Trophoblast cell (in vitro differentiated cells and primary cell): ENCODE measurements around the gene SRGAP3. TPM values are rescaled to one million over a fixed set of nuclear protein-coding genes. Genes with fewer than 3 reads are reported as not detected.
A peak's percentile ranks its signal among the peaks of the same experiment; 100 is the strongest.

Experiments used
- DNase-seq, 2 donors: peaks; one replicate each; pipeline ENCODE4 v3.0.0-alpha.2; 2016
- H2AFZ ChIP-seq: 2 replicates; pipeline ENCODE4 v1.6.1; 2013; ENCODE audit warnings: low read length, moderate library complexity, mild to moderate bottlenecking; ENCODE audit not compliant: insufficient read depth, poor library complexity
- H2AK5ac ChIP-seq: 2 replicates; pipeline ENCODE4 v1.6.1; 2013; ENCODE audit warnings: mild to moderate bottlenecking, low read length
- H2BK120ac ChIP-seq: 2 replicates; pipeline ENCODE4 v1.6.1; 2013; ENCODE audit warnings: low read length, mild to moderate bottlenecking, moderate library complexity; ENCODE audit not compliant: insufficient read depth, poor library complexity
- H2BK12ac ChIP-seq: 2 replicates; pipeline ENCODE4 v1.6.1; 2013; ENCODE audit warnings: mild to moderate bottlenecking, low read length, moderate library complexity
- H2BK5ac ChIP-seq: 2 replicates; pipeline ENCODE4 v1.6.1; 2013; ENCODE audit warnings: low read length, low read depth, moderate library complexity, mild to moderate bottlenecking; ENCODE audit not compliant: poor library complexity
- H3K14ac ChIP-seq: 2 replicates; pipeline ENCODE4 v1.6.1; 2013; ENCODE audit warnings: mild to moderate bottlenecking, low read length
- H3K18ac ChIP-seq: 2 replicates; pipeline ENCODE4 v1.6.1; 2013; ENCODE audit warnings: mild to moderate bottlenecking, low read length
- H3K23ac ChIP-seq: 2 replicates; pipeline ENCODE4 v1.6.1; 2013; ENCODE audit warnings: low read length
- H3K27ac ChIP-seq: 2 replicates; pipeline ENCODE4 v1.5.1; 2013; ENCODE audit warnings: low read depth, mild to moderate bottlenecking, inconsistent platforms, low read length, moderate library complexity
- H3K27me3 ChIP-seq: 2 replicates; pipeline ENCODE4 v1.6.1; 2013; ENCODE audit warnings: inconsistent platforms, mild to moderate bottlenecking, low read length, moderate library complexity; ENCODE audit not compliant: insufficient read depth
- H3K36me3 ChIP-seq, 2 experiments: 1 replicate in 1 of 2; 2 replicates in 1 of 2; pipeline ENCODE4 v1.6.1; 2013; ENCODE audit warnings: low read length in 2 of 2, mild to moderate bottlenecking in 2 of 2, moderate library complexity in 1 of 2; ENCODE audit not compliant: insufficient read depth in 2 of 2, control insufficient read depth in 1 of 2
- H3K4ac ChIP-seq: 2 replicates; pipeline ENCODE4 v1.6.1; 2013; ENCODE audit warnings: low read depth, mild to moderate bottlenecking, low read length, moderate library complexity
- H3K4me1 ChIP-seq, 2 experiments: 1 replicate in 1 of 2; 2 replicates in 1 of 2; pipeline ENCODE4 v1.6.1; 2013; ENCODE audit warnings: low read length in 2 of 2, mild to moderate bottlenecking in 2 of 2, moderate library complexity in 1 of 2; ENCODE audit not compliant: insufficient read depth in 2 of 2, control insufficient read depth in 1 of 2
- H3K4me2 ChIP-seq: 2 replicates; pipeline ENCODE4 v1.6.1; 2013; ENCODE audit warnings: inconsistent platforms, mild to moderate bottlenecking, low read length, moderate library complexity
- H3K4me3 ChIP-seq: 2 replicates; pipeline ENCODE4 v1.5.1; 2013; ENCODE audit warnings: mild to moderate bottlenecking, low read depth, low read length, inconsistent platforms
- H3K79me1 ChIP-seq: one replicate; pipeline ENCODE4 v1.6.1; 2013; ENCODE audit warnings: low read length
- H3K79me2 ChIP-seq: 2 replicates; pipeline ENCODE4 v1.6.1; 2013; ENCODE audit warnings: low read length, mild to moderate bottlenecking; ENCODE audit not compliant: control insufficient read depth, insufficient read depth, poor library complexity
- H3K9ac ChIP-seq: 2 replicates; pipeline ENCODE4 v1.6.1; 2013; ENCODE audit warnings: mild to moderate bottlenecking, low read length
- H3K9me3 ChIP-seq: 2 replicates; pipeline ENCODE4 v1.6.1; 2013; ENCODE audit warnings: low read depth, mild to moderate bottlenecking, control low read depth, inconsistent platforms, low read length; ENCODE audit not compliant: insufficient read depth
- H4K12ac ChIP-seq: 2 replicates; pipeline ENCODE4 v1.6.1; 2013; ENCODE audit warnings: low read depth, mild to moderate bottlenecking, low read length, moderate library complexity
- H4K8ac ChIP-seq: 2 replicates; pipeline ENCODE4 v1.6.1; 2013; ENCODE audit warnings: low read depth, mild to moderate bottlenecking, low read length, moderate library complexity
- H4K91ac ChIP-seq: one replicate; pipeline ENCODE4 v1.6.1; 2013; ENCODE audit warnings: low read depth, mild to moderate bottlenecking, low read length, moderate library complexity
- WGBS: extraction: QIAGEN DNeasy Blood & Tissue Kit; methylation state at CpG from one replicate; pipeline ENCODE4 v1.1.7; 2013; ENCODE audit warnings: missing lambda C conversion rate; ENCODE audit not compliant: insufficient read length, insufficient coverage; ENCODE audit errors: extremely low coverage; 5-methylcytosine and 5-hydroxymethylcytosine counted together
- polyA plus RNA-seq: library from polyadenylated mRNA; stranded (reverse); fragments of 200-250 nt; gene quantifications from 2 replicates; pipeline ENCODE4 v1.2.3, GENCODE V29; 2013

Gene SRGAP3
- 2.7 and 3.0 TPM in 2 replicates for polyA plus RNA-seq

DNA sequence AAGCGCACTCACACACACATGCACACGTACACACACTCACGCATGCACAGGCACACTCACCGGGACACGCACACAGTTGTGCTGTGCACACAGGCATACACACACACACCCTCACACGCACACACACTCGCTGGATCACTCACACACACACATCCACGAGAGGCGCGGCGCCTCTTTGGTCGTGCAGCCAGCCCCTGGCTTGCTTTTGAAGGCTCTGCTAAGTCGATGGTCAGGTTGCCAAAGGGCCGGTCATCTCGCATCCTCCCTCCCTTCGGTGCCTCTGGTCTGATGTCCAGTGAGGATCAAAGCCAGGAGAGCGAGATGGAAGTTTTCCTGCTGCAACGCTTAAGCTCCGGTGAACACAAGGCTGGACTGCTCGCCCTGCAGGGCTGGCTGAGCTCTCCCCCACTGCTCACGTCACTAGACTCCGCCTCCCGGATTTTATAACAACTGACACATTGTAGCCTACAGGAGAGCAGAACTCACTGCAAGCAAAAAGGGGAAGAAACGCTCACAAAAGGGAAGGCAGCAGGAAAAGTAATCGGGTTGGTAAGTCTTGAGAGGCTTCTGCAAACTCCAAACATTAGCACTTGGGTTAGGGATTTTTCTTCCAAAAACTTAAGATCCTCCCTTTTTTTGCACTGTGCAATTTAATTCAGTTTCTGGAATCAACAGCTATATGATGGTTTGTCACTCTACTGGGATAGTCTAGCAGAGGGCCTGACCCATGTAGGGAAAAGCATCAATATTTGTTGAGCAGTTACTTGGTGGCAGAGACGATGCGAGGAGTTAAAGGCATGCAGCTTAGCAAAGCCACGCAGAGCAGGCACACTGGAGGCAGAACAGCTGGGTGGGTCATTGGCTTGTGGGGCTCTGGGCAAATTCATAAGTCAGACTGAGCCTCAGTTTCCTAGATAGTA lies at the start of gene SRGAP3:
TSS of gene SRGAP3 (minus strand) at position 374 of the 920 bp plus-strand sequence. CDS start 695 bp downstream, outside the sequence.
- Histone ChIP-seq H4K12ac (no peak within 1 kb of the TSS), H3K9ac (no peak within 1 kb of the TSS), H4K8ac (no peak within 1 kb of the TSS), H3K4me1 (peaks cover 7 to 8% of the 10 kb centered on the region in 2 experiments), H2BK120ac (no peak within 1 kb of the TSS), H3K36me3 (no peaks in the 10 kb centered on the region), H3K9me3 (no peaks in the 10 kb centered on the region), H3K14ac (no peak within 1 kb of the TSS), H2BK12ac (no peak within 1 kb of the TSS), H3K23ac (no peak within 1 kb of the TSS), H3K4me3 (peak within 1 kb of the TSS; percentile 52), H3K18ac (no peak within 1 kb of the TSS), H2AFZ (peak within 1 kb of the TSS; percentile 34), H3K4ac (no peak within 1 kb of the TSS), H3K27me3 (no peaks in the 10 kb centered on the region), H4K91ac (no peak within 1 kb of the TSS), H3K4me2 (peak within 1 kb of the TSS; percentile 67), H3K27ac (no peak within 1 kb of the TSS), H2BK5ac (no peak within 1 kb of the TSS), H3K79me1 (peaks cover 1% of the 10 kb centered on the region), H2AK5ac (no peak within 1 kb of the TSS), H3K79me2 (no peaks in the 10 kb centered on the region)
- no CpG with 5 or more reads among the region's 28 CpGs for WGBS
- DNase-seq: peak; percentile 87 to 91

DNA sequence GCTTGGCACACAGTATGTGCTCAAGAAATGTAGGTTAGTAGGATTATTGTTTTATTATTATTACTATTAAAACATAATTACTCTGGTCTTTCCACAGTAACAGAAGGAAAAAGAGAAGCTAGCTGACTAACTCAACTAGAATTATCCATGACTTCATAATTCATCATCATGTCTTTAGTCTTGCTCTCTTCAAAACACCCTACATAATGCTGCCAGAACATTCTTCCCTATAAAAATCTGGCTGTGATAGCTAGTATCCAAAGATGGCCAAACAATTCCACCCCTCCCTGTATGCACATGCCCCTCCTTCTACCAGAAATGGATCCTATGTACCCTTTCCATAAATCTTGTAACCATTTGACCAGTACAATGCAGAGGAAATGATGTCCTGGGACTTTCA lies 48.8 kb upstream of the SRGAP3 start:
- Histone ChIP-seq H3K4ac (no peak overlapping the region), H3K14ac (no peak overlapping the region), H2AFZ (no peak overlapping the region), H2AK5ac (no peak overlapping the region), H2BK5ac (no peak overlapping the region), H3K36me3 (no peaks in the 10 kb centered on the region), H3K4me3 (no peak overlapping the region), H3K18ac (no peak overlapping the region), H3K27me3 (no peaks in the 10 kb centered on the region), H3K79me2 (no peaks in the 10 kb centered on the region), H4K8ac (no peak overlapping the region), H2BK120ac (no peak overlapping the region), H3K4me1 (peaks cover 3 to 6% of the 10 kb centered on the region in 2 experiments), H3K23ac (no peak overlapping the region), H2BK12ac (no peak overlapping the region), H3K9me3 (no peaks in the 10 kb centered on the region), H3K9ac (no peak overlapping the region), H3K27ac (no peak overlapping the region), H4K91ac (no peak overlapping the region), H3K79me1 (peaks cover 4% of the 10 kb centered on the region), H3K4me2 (no peak overlapping the region), H4K12ac (no peak overlapping the region)
- DNase-seq: no peak

DNA sequence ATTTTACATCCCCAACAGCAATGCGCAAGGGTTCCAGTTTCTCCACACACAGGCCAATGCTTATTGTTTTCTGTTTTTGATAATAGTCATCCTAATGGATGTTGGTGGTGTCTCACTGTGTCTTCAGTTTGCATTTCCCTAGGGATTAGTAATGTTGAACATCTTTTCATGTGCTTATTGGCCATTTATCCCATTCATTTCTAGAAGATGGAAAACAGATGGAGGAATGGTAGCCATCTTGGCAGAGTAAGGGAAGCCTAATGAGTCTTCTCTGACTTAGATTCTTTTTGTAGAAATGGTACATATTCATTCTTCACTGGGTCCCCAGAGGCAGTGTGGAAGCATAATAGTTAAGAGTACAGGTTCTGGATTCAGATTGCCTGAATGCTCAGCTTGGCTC lies 46.8 kb upstream of the SRGAP3 start:
- Histone ChIP-seq H3K36me3 (no peaks in the 10 kb centered on the region), H3K9ac (no peak overlapping the region), H2BK5ac (no peak overlapping the region)

DNA sequence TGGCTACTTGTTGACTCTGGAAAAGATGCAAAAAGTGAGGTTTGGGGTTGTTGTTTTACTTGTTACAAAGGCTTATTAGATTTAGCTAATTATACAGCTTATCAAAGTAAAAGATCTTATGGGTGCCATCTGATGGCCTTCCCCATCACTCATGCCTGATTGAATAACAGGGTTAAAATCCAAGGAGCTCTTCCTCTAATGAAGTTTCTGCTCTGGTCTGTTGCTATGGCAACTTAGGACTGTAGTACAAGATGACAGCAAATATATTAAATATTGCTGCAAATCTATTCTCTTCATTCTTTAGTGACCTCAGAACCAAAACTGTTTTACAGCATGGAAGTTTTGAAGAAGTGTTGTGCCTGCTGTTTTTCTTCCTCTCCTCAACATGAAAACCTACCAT lies 45.6 kb upstream of the SRGAP3 start:
- Histone ChIP-seq H2BK12ac (no peak overlapping the region), H3K27ac (no peak overlapping the region), H4K8ac (no peak overlapping the region), H3K4me1 (no peaks in the 10 kb centered on the region), H3K4me3 (no peak overlapping the region), H2AFZ (no peak overlapping the region), H3K79me1 (no peaks in the 10 kb centered on the region), H2BK5ac (no peak overlapping the region), H3K36me3 (no peaks in the 10 kb centered on the region), H3K9ac (no peak overlapping the region), H4K91ac (no peak overlapping the region), H3K27me3 (no peaks in the 10 kb centered on the region), H3K9me3 (no peaks in the 10 kb centered on the region), H3K23ac (no peak overlapping the region), H3K79me2 (no peaks in the 10 kb centered on the region), H2BK120ac (no peak overlapping the region), H4K12ac (no peak overlapping the region), H3K4ac (no peak overlapping the region), H3K4me2 (no peak overlapping the region), H3K18ac (no peak overlapping the region), H2AK5ac (no peak overlapping the region), H3K14ac (no peak overlapping the region)
- DNase-seq: no peak

More for the DNA sequence above, 46.8 kb upstream of the SRGAP3 start:
- Histone ChIP-seq H3K27ac (no peak overlapping the region), H3K4ac (no peak overlapping the region), H3K79me1 (no peaks in the 10 kb centered on the region), H3K79me2 (no peaks in the 10 kb centered on the region), H3K14ac (no peak overlapping the region), H3K9me3 (no peaks in the 10 kb centered on the region), H3K4me2 (no peak overlapping the region), H3K27me3 (no peaks in the 10 kb centered on the region), H3K18ac (no peak overlapping the region), H2BK120ac (no peak overlapping the region), H4K8ac (no peak overlapping the region), H2AFZ (no peak overlapping the region), H4K12ac (no peak overlapping the region), H3K4me3 (no peak overlapping the region), H3K4me1 (no peaks in the 10 kb centered on the region), H4K91ac (no peak overlapping the region), H2AK5ac (no peak overlapping the region), H2BK12ac (no peak overlapping the region), H3K23ac (no peak overlapping the region)
- no peak for DNase-seq
- no CpG with 5 or more reads among the region's 1 CpG for WGBS
